GM18508 (cell line): ENCODE measurements around the gene PML.

Source experiments
- ATAC-seq: cut with Tn5 transposase; IDR thresholded peaks from one replicate; pipeline ENCODE4 v1.9.1; 2021; ENCODE audit warnings: moderate number of reproducible peaks; ENCODE audit not compliant: insufficient read depth, unreplicated experiment

The PML gene

DNA sequence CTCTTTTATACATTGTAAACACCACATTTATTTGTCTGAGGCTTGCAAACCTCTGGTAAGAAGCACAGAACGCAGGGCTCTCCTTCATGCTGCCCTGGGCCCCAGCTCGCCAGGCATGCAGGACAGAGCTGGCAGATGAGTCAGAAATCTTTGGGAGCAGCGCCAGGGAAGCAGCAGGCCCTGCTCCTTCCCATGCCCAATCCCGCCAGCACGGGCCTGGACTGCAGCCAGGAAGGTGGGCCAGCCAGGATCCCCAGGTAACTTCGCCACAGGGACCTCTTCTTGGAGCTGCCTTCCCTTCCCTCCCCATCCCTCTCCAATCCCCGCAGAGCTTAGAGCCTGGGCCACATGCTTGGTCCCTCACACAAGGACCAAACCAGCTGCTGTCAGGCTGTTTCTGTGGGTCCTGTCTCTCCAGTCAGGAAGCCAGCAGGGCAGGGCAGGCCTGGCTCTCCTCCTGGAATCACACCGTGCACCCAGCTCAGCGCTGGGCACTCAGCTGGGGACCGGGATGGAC lies 11.2 kb upstream of the PML start:
- no peak for ATAC-seq

DNA sequence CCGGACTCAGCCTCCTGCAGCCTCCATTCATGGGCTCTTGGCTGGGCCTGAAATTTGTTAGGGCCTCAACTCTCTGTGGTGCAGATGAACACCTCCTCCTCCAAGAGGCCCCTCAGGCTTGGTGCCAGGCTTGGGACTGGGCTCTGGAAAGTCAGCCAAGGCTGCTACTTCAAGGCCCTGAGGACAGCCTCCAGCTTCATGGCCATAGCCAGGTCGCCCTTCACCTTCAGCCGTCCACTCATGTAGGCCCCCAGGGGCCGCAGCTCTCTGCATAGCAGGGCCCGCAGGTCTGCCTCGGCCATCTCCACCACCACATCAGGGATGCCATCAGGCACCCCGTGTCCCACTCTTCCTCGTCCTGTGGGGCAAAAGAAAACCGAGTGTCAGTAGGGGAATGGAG lies 10.7 kb upstream of the PML start:
- ATAC-seq, result no peak

DNA sequence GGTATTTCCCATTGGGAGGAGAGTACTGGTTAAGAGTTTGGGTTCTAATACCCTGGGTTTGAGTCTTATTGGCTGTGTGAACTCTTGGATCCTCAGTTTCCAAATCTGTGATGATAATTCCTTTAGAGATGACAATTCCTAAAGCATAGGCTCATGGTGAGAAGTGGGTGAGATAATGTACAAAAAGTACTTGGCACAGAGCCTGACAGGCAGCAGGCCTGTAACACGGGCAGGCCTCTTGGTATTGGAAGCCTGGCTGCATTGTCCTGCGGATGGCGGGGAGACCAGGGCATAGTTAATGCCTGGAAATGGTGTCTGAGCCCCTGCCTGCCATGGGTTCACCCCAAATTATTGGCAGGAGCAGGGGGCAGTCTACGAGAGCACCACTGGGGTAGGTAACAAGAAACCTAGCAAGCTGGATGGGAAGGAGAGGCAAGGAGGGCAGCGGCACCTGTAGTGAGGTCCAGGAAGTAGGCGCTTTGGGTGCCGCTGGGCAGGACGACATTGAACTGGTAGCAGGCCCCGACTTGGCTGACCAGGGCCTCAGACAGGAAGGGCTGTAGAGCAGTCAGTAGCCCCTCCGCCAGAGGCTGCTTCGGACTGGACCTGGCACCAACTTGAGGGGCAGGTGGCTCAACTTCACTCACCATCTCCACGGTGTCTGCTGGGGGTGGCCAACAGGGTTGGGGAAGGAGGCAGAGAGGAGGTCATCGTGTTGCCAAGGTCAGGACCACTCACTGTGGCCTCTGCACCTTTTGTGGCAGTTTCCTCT lies 10.1 kb upstream of the PML start:
- ATAC-seq, result no peak

DNA sequence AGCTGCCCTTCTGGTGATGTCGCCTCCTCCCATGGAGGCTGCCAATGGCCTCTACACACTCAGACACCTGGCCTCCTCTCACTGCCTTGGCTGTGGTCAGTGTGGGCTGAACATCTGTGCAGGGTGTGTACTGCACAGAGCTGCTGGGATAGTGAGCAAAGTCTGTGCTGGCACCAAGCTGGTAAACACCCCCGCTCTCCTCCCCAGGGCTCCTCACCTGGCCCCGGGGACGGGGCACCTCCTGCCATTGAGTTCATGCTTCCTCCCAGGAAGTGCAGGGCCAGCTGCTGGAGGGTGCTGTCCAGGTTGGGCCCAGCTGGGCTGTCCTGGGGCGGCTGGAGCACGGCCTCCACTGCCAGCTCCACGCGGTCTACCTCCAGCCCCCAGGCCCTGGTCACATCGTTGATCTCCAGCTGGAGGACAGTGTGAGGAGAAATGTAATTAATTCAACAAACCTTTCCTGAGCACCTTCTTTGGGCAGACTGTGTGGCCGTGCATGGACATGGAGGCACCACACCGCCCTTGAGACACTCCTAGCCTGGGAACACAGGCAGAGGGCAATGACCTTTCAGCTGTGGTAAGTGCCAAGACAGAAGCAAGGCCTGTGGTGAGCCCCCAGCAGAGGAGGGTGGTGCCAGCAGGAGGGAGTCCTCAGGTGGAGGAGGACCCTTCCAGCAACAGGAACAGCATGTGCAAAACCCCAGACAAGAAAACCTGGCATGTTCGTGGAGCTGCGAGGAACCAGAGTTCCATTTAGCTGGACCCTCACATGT lies 9.2 kb upstream of the PML start:
- ATAC-seq, result no peak

DNA sequence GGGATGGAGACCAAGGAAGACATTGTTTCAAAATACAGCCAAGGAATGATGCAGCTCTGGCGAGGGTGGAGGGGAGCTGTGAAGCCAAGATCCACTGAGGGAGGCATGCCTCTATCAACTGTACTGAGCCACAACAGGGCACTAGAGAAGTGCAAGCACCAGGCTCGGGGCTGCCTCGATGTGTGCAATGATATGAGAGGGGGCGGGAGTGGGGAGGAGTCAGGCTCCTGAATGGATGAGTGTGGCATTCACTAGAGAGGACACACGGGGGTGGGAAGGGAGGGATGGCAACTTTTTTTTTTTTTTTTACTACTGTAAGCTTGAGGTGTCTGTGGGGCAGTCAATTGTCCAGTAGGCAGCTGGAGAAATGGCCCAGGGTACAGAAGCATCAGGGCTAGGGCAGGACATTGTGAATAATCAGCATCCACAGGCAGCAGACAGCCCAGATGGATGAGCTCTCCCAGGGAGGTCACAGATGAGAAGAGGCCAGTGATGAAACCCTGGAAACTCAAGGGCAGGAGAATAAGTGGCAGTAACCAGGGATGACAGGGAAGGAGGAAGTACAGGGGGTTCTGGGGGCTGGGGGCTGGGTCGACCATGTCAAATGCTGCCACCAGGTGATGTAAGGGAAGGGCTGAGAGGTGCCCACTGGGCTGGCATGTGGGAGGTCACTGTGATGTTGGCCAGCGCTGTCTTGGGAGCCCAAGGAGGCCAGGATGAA lies 8.3 kb upstream of the PML start:
- ATAC-seq, result no peak

DNA sequence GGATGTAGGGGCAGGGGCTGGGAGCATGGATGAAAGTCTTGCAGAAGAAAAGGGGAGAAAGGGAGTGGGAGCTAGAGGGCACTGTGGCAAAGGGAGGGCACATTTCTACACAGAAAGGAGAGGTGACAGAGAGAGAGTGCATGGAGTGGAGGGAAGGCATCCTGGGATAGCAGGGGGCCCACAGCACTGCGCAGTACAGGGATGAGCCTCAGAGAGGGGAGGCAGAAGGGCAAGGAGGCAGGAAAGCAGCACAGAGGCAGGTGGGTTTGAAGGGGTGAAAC lies 7.8 kb upstream of the PML start:
- ATAC-seq, result no peak

DNA sequence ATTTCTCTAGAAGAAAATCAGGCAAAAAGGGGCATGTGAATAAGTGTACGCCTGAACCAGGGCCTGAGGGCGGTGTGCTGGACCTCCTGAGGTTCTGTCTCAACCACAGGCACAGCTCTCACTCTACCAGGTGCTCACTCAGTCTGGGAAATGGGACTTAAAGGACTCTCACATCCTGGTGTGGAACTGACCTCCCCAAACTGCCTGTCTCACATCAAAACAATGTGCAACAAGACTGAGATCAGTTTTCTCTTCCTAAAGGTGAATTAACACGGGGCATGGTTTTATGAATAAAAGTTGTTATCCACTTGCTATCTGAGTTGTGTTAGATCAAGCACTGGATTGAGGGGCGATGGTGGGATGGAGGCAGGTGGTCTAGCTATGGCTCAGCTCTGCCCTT lies 7.3 kb upstream of the PML start:
- no peak for ATAC-seq

DNA sequence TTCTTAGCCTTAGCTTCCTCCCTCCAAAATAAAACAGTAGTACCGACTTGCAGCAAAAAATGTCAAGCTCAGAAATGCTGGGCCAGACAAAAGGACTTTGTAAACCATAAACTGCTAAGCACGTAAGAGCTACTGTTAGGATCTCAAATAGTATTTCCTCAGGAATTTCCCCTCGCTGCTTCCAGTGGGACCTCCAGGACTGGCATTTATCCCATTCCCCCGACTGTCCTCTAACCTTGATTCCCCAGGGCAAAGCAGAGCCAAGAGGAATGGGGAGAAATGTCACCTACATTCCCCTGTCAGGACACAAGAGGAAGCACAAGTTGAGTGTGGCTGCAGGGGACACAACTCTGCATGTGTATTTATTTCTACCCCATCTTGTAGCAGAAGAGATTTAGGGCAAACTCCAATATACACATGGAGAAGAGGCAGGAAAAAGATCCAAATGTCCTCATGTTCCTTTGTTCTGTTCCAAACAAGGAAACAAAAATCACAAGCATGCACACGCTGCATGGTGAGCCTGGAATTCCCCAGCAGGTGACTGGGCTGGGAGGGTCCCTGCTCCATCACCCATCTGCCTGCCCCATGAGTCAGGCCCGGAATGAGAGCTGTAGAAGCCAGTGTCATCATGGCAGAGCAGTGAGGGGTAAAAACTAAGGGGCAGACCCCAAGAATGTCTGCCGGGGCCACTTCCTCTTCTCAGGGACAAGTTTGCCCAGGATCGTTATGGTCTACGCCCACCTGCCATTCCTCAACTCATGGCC lies 6.7 kb upstream of the PML start:
- no peak for ATAC-seq

DNA sequence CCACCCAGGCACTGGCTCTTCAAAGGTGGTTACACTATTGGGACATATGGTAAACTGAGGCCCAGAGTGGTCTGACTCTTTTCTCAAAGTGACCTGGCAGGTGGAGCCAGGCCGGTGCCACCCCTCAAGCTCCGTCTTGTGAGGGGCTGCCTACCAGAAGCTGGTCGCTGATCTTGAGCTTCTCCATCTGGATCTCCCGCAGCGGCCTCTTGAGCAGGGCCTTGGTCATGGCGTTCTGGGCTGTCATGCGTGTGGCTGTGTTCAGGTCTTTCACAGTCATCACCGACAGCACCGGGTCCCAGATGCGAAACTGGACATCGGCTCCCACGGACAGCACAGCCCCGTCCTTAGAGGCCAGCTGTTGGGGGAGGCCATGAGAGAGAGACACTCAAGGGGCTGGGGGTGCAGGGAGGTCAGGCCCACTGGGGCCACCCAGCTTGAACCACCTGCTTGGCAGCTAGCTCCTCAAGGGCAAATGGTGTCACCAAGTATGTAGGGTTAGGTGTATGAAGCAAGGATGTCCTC lies 6.0 kb upstream of the PML start:
- no peak for ATAC-seq

DNA sequence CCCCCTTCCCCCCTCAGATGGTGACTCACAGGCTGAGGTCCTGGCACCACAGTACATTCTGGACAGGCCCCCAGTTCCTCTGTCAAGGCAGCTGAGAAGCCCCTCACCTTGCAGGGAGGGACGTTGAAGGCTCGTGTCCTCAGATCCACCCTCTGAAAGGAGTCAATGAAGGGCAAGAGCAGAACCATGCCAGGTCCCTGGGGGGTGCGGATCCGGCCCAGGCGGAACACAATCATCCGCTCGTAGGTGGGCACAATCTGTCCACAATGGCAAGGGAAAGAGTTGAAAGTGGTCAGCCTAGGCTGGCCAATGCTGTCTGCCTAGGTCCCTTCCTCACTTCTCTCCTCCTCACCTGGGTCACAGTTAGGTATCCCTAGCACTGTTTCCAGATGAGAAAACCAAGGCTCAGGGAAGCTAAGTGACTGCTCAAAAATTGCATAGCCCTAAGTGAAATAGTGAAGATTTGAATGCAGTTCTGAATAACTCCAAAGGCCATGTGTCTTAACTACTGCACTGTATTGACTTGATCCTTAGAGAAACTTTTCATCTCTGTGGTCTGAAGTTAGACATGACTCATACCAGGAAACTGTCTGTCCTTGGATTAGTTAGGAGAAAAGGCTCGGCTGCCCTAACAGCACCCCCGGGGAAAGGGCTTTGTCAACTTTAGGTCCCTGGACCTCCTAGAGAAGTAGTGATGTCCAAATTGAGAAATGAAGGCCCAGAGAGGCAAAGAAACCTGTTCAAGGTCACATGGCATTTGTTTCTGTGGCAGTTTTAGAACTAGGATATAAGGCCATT lies 5.3 kb upstream of the PML start:
- ATAC-seq, result no peak

DNA sequence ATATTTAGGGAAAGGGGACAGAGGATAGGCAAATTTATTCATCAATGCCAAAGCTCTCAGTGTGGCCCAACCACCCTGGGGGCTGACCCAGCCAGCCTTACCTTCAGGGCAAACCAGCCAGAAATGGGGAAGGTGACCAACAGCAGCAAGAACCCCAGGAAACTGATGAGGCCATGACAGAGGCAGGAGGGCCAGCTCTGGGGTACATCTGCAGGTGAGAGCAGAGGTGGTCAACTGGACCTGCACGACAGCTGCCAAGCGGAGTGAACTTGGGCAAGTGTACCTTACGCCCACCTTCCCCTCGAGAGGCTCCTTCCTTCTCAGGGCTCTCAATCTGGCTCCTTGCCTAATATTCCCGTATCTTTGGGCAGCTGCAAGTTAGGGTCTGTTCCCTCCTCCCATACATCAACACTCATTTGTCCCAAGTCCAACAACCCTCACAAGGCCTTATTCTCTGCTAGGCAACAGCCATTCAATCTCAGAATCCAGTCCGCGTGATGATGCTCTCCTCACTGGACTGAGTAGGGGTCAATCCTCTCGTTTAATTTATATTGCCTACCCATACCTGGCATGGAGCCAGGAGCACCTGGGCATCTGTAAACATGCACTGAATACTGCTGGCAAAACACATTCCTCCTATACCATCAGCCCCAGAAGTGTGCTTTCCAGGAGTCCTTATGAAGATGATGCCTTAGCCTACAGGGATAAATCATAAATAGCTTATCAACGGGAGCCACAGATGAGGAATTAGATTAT lies 4.1 kb upstream of the PML start:
- no peak for ATAC-seq

DNA sequence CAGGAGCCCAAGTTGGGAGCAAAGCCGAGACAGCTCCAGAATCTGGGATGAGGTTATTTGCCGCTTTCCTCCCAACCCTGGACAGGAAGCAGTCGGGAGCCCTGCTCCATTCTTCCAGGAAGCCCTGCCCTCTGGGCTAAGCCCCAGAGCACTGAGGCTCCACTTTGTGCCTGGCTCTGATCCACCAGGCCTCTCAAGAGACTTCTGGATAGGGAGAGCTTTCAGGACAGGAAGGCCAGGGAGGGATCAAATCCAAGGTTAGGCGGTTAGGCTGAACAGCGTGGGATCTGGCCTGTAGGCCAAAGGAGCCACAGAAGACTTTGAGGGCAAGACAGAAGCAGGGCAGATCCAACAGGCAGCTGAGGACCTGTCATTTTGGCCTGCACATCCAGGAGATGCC lies 3.3 kb upstream of the PML start:
- no peak for ATAC-seq

DNA sequence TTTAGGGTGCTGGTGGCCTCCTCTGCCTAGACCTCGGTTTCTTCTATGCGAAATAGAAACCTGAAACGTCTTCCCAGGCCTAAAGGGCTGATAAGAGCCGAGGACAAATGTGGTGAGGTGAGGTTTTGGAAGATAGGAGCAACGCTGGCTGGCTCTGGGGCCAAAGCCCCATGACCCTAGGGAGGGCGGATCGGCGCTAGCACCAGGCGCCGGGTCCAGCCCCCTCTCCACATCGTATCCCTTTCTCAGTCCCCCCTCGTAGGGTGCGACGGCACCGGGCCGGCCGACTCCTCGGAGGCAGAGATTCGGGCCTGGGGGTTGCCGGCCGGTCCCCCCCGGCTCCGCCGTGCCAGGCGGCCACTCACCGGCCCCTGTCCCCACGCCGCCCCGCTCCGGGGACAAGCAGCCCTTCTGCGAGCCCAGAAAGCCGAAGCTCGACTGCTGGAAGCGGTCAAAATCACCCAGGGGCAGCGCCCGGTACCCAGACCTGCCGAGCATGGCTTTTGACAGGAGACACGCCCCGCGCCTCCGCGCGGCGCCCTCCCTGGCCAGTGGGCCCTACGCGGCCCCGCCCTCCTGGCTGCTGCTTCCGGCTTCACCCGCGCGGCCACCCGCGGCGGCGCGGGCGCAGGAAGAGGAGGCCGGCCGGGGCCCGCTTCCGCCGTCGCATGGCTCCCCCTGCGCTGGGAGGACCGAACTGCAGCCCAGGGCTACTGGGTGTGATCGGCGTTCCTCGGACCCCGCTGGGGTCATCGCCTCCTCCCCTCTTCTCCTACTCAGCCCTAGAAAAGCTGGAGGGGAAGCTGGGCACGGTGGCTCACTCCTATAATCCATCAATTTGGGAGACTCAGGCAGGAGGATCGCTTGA lies 2.6 kb upstream of the PML start, which contains the start of gene STOML1:
STOML1 (minus strand) TSS at position 570 of the 868 bp plus-strand sequence; CDS start at position 498, 72 bp downstream.
- ATAC-seq, result no peak

DNA sequence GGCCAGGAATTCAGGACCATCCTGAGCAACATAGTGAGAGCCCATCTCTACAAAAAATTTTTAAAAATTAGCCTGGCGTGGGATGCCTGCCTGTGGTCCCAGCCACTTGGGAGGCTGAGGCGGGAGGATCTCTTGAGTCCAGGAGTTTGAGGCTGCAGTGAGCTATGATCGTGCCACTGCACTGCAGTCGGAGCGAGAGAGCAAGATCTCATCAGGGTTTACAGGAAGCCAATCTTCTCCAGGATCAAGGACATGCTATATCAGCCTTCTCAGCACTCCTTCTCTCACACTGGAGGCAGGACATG lies 2.0 kb upstream of the PML start:
- ATAC-seq, result no peak

DNA sequence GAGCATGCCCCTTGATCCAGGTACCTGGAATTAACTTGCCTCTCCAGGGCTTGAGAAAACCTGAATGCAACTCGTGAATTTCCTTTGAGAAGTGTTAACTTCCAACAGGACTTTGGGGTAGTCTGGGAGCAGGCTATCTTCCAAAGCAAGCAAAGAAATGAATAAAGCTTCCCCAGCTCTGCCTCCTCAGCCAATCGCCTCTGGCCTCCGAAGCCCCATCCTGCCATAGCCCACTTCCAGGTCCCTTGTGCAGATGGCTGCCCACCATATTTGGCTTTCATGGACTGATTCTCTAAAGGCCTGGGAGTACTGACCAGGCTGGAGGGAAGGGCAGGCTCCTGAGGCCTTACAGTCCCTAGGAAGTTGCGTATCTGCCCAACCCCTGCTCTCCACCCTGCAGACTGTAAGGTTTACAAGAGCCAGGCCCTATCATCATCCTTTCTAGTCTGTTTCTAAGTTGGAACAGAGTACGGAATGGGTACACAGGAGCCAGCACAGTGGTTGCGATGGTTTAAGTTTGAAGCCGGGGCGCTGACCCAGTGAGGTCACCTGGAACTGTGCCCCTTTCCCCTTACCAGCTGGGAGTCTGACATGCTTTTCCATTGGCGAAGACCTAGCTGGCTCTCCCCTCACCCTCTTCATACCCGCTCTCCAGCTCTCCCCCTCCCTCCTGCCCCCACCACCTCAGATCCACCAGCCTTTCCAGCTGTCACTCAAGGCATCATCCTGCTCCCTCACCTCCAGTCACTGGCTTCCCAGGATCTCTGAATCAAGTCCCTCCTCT lies 1.1 kb upstream of the PML start:
- no peak for ATAC-seq

DNA sequence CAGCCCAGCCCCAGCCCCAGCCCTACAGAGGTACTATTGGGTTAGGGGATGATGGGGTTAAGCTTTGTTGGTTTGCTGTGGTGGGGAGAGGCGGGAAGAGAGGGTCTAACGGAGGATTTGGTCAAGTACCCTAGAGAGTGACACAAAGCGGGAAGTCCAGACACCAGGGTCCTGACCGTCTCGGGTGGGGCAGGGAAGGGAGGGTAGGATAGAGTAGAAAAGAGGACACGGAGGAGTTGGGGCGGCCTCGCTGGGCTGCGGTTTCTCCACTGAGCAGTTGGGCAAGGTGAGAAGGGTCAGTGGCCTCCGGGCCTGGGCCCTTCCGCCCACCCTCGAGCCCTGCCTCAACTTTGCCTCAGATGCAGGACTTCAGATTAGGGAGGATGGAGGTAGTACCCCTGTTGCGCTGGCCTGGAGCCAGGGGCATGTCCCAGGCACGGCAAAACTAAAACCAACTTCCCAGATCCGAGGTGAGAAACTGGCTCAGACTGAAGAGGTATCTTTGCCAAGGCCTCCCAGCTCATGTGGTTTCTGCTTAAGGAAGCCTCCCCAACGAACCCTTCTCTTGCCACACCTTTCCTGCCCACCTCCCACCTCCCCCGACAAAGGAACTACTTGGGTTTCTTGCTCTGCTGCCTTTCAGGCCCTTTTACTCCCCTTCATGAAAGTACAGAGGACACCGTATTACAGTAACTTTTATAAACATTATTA lies 551 bp downstream of the PML start:
- no peak for ATAC-seq

DNA sequence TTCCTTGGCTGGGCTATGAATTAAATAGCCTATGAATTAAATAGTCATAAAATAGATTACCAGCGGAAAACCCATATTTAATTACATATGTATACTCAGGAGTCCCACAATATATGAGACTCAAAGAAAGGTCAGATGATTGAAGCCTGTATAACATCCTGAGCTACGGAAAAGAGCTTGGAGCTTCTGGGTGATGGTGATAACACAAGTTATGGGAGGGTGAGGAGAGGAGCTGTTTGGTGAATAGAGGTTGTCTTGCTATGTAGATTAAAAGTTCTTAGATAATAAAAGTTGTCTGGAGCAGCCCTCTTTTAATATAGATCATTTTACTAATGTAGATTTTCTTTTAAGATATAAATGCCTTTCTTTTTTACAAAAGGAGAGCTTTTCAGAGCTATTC lies 1.8 kb downstream of the PML start:
- no peak for ATAC-seq
